CD4-positive, alpha-beta T cell (primary cell): ENCODE results near the gene ESF1. TPM values are rescaled to one million over a fixed set of nuclear protein-coding genes. Genes with fewer than 3 reads are reported as not detected.

Experiments
- ATAC-seq: fragments of 200-7000 bp; cut with Tn5 transposase; one replicate; pipeline ENCODE4 v1.10.0; 2022; ENCODE audit warnings: mild to moderate bottlenecking; ENCODE audit not compliant: poor library complexity
- CTCF ChIA-PET: fragments of 350-600 bp; sonication (Branson Sonifier 250); formaldehyde crosslinking; loops from one replicate; lab custom pipeline; 2021; ENCODE audit warnings: antibody characterized with exemption, inconsistent platforms; lab: Charles Lee
- POLR2A ChIA-PET: fragments of 350-600 bp; sonication (Branson Sonifier 250); formaldehyde crosslinking; loops from one replicate; lab custom pipeline; 2021; ENCODE audit warnings: antibody characterized with exemption, inconsistent platforms; lab: Charles Lee
- DNase-seq, 14 experiments: peaks; one replicate each; pipeline ENCODE4 v3.0.0-alpha.2; 2013 to 2020; ENCODE audit warnings: mixed read lengths in 2 of 14
- H3K27ac ChIP-seq, 2 donors: one replicate each; pipeline versions ENCODE4 v1.5.1 to v1.7.0; 2013; ENCODE audit warnings: low read length in 2 of 2, low read depth in 1 of 2, mild to moderate bottlenecking in 1 of 2
- H3K27me3 ChIP-seq, 2 experiments: 1 replicate in 1 of 2; 2 replicates in 1 of 2; pipeline versions ENCODE4 v1.6.1 to v1.7.0; 2013; ENCODE audit warnings: low read length in 2 of 2, control low read depth in 1 of 2, mild to moderate bottlenecking in 1 of 2, moderate library complexity in 1 of 2; ENCODE audit not compliant: insufficient read depth in 2 of 2, control insufficient read depth in 1 of 2
- H3K36me3 ChIP-seq: one replicate; pipeline ENCODE4 v1.6.1; 2013; ENCODE audit warnings: low read length, control low read depth; ENCODE audit not compliant: insufficient read depth
- H3K4me1 ChIP-seq: one replicate; pipeline ENCODE4 v1.6.1; 2013; ENCODE audit warnings: low read length, control low read depth; ENCODE audit not compliant: insufficient read depth
- H3K4me3 ChIP-seq: one replicate; pipeline ENCODE4 v1.5.1; 2013; ENCODE audit warnings: mild to moderate bottlenecking, low read length, moderate library complexity
- H3K9me3 ChIP-seq, 2 experiments: 1 replicate in 1 of 2; 2 replicates in 1 of 2; pipeline versions ENCODE4 v1.6.1 to v1.7.0; 2013; ENCODE audit warnings: low read length in 2 of 2, mild to moderate bottlenecking in 2 of 2, control low read depth in 1 of 2, moderate library complexity in 1 of 2; ENCODE audit not compliant: control insufficient read depth in 1 of 2, insufficient read depth in 1 of 2
- H3K27ac Mint-ChIP-seq: one replicate; pipeline ENCODE4 v1.8.0; 2020; ENCODE audit warnings: mixed read lengths
- H3K27me3 Mint-ChIP-seq: one replicate; pipeline ENCODE4 v1.8.0; 2021; ENCODE audit warnings: mixed read lengths
- H3K36me3 Mint-ChIP-seq: one replicate; pipeline ENCODE4 v1.8.0; 2021; ENCODE audit warnings: low read depth, mixed read lengths
- H3K4me1 Mint-ChIP-seq: one replicate; pipeline ENCODE4 v1.8.0; 2021; ENCODE audit warnings: low read depth, mixed read lengths
- H3K4me3 Mint-ChIP-seq: one replicate; pipeline ENCODE4 v1.8.0; 2020; ENCODE audit warnings: mild to moderate bottlenecking, mixed read lengths
- H3K9me3 Mint-ChIP-seq: one replicate; pipeline ENCODE4 v1.8.0; 2020; ENCODE audit warnings: mixed read lengths
- intact Hi-C, 2 experiments: fragments of 100-400 bp; cut with DNase I in 1 of 2; cut with micrococcal nuclease in 1 of 2; formaldehyde crosslinking; loops; one replicate each; pipeline versions ENCODE4 v1.15.1 to v1.9.0; 2023 to 2025; cut with DNase I, micrococcal nuclease
- total RNA-seq, 174 experiments: library from RNA in 2 of 174; stranded (reverse) in 2 of 174; gene quantifications; one replicate each; pipeline ENCODE4 v1.2.3 and lab custom pipeline; 2021 to 2026
- TF ChIP-seq, protein P1 (sequence below): fragments of 200-600 bp; IDR thresholded peaks from one replicate; pipeline ENCODE4 v1.8.0; 2022; ENCODE audit warnings: antibody characterized with exemption, mild to moderate bottlenecking

Gene ESF1
- total RNA-seq, 2 experiments from 2014 or later = 6.9 to 7.1 TPM

- intact Hi-C loops = no loop called here
- CTCF ChIA-PET = no interaction called here
- TF ChIP-seq, protein P1, sequence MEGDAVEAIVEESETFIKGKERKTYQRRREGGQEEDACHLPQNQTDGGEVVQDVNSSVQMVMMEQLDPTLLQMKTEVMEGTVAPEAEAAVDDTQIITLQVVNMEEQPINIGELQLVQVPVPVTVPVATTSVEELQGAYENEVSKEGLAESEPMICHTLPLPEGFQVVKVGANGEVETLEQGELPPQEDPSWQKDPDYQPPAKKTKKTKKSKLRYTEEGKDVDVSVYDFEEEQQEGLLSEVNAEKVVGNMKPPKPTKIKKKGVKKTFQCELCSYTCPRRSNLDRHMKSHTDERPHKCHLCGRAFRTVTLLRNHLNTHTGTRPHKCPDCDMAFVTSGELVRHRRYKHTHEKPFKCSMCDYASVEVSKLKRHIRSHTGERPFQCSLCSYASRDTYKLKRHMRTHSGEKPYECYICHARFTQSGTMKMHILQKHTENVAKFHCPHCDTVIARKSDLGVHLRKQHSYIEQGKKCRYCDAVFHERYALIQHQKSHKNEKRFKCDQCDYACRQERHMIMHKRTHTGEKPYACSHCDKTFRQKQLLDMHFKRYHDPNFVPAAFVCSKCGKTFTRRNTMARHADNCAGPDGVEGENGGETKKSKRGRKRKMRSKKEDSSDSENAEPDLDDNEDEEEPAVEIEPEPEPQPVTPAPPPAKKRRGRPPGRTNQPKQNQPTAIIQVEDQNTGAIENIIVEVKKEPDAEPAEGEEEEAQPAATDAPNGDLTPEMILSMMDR = no peak
- H3K36me3 Mint-ChIP-seq = no peaks in the 10 kb centered on the region
- Histone ChIP-seq H3K9me3 (no peaks in the 10 kb centered on the region), H3K36me3 (no peaks in the 10 kb centered on the region), H3K27me3 (no peaks in the 10 kb centered on the region), H3K4me1 (no peaks in the 10 kb centered on the region), H3K27ac (no peak overlapping the region), H3K4me3 (no peak overlapping the region)
- POLR2A ChIA-PET = no interaction called here
- H3K9me3 Mint-ChIP-seq = no peaks in the 10 kb centered on the region
- H3K4me1 Mint-ChIP-seq = no peaks in the 10 kb centered on the region
- DNase-seq = no peak
- H3K27me3 Mint-ChIP-seq = peaks cover 11% of the 10 kb centered on the region
- H3K4me3 Mint-ChIP-seq = no peak overlapping the region
- H3K27ac Mint-ChIP-seq = no peak overlapping the region
- no peak for ATAC-seq
These were observed 81.5 kb downstream of the ESF1 start for GRCh38 chr20:13703265-13703664.

DNA sequence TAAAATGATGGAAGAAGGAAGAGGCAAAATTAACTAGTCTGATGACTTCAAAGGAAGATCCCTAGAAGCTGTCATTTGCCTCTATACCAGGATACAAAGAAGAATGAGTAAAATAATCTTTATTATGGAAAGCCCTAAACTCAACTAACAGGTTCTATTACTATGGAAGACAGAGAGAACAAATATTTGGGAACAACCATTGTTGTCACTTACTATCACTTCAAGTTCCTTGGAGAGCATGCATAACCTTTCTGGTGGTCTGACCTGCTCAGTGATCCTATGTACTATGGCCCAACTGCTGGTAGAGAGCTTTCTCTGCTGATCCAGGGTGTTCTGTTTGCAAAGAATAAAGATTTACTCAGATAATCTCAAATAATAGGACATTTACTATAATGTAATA lies 83.2 kb downstream of the ESF1 start:
- H3K36me3 Mint-ChIP-seq = no peaks in the 10 kb centered on the region
- H3K9me3 ChIP-seq = no peaks in the 10 kb centered on the region
- H3K27ac ChIP-seq = no peak overlapping the region
- no peak overlapping the region for H3K4me3 Mint-ChIP-seq
- no peaks in the 10 kb centered on the region for H3K4me1 ChIP-seq
- ChIA-PET POLR2A (no interaction called here), CTCF (no interaction called here)
- no peak for ATAC-seq
- H3K36me3 ChIP-seq = no peaks in the 10 kb centered on the region
- peaks cover 11% of the 10 kb centered on the region for H3K27me3 Mint-ChIP-seq
- no peaks in the 10 kb centered on the region for H3K27me3 ChIP-seq
- no peak overlapping the region for H3K4me3 ChIP-seq
- TF ChIP-seq, protein P1 = no peak
- H3K9me3 Mint-ChIP-seq = no peaks in the 10 kb centered on the region
- intact Hi-C loops = no loop called here
- no peak for DNase-seq
- H3K27ac Mint-ChIP-seq = no peak overlapping the region
- H3K4me1 Mint-ChIP-seq = no peaks in the 10 kb centered on the region

DNA sequence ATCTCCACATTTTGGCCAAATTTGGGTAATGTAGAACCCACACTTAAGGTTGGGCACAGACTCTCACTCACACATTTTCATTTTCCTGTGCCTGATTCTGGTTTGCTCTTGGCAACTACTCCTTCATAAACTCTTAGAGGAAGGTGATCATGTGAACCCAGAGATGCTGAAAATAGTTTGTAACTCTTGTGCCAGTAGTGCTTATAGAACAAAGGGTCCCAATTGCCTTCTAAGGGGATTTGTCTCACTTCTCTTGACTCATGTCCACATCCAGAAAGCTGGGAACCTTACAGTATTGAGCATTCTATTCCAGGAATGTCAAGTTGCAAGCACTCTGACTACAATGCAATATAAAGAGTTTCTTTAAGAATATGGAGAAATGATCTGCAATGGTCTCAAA lies 84.0 kb downstream of the ESF1 start:
- Mint-ChIP-seq H3K9me3 (no peaks in the 10 kb centered on the region), H3K27ac (no peak overlapping the region), H3K36me3 (no peaks in the 10 kb centered on the region), H3K4me1 (no peaks in the 10 kb centered on the region), H3K4me3 (no peak overlapping the region), H3K27me3 (peaks cover 11% of the 10 kb centered on the region)
- Histone ChIP-seq H3K27ac (no peak overlapping the region), H3K27me3 (no peaks in the 10 kb centered on the region), H3K9me3 (no peaks in the 10 kb centered on the region), H3K4me3 (no peak overlapping the region), H3K4me1 (no peaks in the 10 kb centered on the region), H3K36me3 (no peaks in the 10 kb centered on the region)
- TF ChIP-seq, protein P1 = no peak
- intact Hi-C loops = no loop called here
- ChIA-PET CTCF (no interaction called here), POLR2A (no interaction called here)
- ATAC-seq = no peak
- DNase-seq = no peak
